VCaP (cell line): ENCODE data around the gene HBQ1.
A peak's percentile ranks its signal among the peaks of the same experiment; 100 is the strongest.

Experiments
- H3K27ac ChIP-seq: fragments of 450-650 bp; 2 replicates; pipeline ENCODE4 v1.5.1; 2017
- CTCF ChIP-seq: fragments of 450-650 bp; conservative IDR thresholded peaks from 2 replicates; pipeline ENCODE4 v1.5.1; 2017; ENCODE audit warnings: mild to moderate bottlenecking, moderate library complexity

The HBQ1 gene

GRCh38 chr16:180101-180675 lies at the start of gene HBQ1:
Gene HBQ1 (plus strand): TSS chr16:180459. CDS start chr16:180487, 28 bp downstream.
- TF ChIP-seq CTCF: peak; percentile 84
- peak within 1 kb of the TSS; percentile 79 for H3K27ac ChIP-seq

DNA sequence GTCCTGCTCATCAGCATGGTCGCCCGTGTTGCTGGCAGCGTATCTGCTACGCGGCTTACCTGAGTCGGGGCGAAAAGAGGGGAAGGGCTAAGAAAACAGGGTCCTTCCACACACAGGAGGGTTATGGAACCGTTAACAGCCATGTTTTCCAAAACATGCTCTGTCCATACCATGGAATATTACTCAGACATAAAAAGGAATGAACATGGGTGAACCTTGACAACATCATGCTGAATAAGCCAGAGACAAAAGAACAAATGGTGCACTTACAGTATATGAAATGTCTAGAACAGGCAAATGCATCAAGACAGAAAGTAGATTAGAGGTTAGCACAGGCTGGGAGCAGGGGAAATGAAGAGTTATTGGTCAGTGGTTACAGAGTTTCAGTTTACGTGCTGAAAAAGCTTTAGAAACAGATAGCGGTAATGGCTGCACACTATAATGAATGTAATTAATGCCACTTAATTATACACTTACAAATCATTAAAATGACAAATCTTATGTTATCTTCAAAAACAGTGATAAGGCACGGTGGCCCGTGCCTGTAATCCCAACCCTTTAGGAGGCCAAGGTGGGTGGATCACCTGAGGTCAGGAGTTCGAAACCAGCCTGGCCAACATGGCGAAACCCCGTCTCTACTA lies 49.6 kb upstream of the HBQ1 start:
- H3K27ac ChIP-seq: no peak overlapping the region
- no peak for TF ChIP-seq CTCF

DNA sequence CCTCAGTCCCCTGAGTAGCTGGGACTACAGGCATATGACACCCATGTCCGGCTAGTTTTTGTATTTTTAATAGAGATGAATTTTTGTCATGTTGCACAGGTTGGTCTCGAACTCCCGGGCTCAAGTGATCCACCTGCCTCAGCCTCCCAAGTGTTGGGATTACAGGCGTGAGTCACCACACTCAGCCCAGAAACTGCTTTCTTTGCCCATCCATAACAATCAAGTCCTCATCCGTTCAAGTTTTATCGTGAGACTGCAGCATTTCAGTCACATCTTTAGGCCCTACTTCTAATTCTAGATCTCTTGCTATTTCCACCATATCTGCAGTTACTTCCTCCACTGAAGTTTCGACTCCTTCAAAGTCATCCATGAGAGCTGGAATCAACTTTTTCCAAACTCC lies 48.1 kb upstream of the HBQ1 start:
- TF ChIP-seq CTCF: no peak

DNA sequence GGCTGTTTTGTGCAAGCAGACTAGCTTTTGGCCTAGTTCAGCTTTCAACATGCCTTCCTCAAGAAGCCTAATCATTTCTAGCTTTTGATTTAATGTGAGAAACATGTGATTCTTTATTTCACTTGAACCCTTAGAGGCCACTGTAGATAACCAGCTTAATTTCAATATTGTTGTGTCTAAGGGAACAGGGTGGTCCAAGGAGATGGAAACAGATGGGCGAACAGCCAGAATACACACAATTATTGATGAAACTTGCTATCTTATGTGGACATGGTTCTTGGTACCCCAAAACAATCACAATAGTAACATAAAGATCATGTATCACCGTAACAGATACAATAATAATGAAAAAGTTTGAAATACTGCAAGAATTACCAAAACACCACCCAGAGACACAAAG lies 46.5 kb upstream of the HBQ1 start:
- no peak overlapping the region for H3K27ac ChIP-seq
- no peak for TF ChIP-seq CTCF

More for the DNA sequence above, 48.1 kb upstream of the HBQ1 start:
- H3K27ac ChIP-seq: no peak overlapping the region

DNA sequence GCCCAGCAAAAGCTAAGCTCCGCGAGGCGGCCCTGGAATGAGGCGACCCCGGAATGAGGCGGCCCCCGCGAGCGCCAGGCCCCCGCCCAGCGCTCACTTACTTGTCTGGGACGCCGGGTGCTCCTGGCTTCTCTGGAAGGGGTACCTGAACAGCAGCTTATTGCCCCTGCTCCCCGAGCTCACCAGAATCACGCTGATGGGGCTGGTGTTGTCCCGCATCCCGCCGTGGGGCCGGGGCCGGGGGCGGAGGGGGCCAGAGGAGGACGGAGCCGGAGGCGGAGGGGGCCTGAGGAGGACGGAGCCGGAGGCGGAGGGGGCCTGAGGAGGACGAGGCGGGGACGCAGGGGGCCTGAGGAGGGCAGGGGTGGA lies 42.2 kb upstream of the HBQ1 start:
- TF ChIP-seq CTCF: no peak
- H3K27ac ChIP-seq: peak overlapping the region; percentile 73; the same call in 1 of the 2 replicates

DNA sequence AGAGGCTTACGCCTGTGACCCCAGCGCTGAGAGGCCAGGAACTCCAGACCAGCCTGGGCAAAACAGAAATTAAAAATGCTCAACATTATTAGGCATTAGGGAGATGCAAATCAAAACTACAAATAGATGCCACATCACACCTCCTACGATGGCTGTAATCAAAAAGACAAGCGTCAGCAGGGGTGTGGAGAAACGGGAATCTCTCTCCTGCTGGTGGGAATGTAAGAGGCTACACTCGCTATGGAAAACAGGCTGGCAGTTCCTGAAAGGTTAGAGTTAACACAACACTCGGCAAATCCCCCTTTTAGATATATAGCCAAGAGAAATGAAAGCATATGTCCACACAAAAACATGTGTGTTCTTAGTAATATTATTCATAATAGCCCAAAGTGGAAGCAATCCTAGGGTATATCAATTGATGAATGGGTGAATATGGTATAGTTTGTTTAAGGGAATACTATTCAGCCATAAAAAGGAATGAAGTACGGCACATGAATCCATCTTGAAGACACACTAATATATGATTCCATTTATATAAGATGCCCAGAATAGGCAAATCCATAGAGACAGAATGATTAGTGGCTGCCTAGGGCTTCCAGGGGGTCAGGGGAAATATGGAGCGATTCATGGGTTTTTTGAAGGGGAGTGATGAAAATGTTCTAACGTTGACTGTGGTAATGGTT lies 39.9 kb upstream of the HBQ1 start:
- no peak for TF ChIP-seq CTCF
- no peak overlapping the region for H3K27ac ChIP-seq

DNA sequence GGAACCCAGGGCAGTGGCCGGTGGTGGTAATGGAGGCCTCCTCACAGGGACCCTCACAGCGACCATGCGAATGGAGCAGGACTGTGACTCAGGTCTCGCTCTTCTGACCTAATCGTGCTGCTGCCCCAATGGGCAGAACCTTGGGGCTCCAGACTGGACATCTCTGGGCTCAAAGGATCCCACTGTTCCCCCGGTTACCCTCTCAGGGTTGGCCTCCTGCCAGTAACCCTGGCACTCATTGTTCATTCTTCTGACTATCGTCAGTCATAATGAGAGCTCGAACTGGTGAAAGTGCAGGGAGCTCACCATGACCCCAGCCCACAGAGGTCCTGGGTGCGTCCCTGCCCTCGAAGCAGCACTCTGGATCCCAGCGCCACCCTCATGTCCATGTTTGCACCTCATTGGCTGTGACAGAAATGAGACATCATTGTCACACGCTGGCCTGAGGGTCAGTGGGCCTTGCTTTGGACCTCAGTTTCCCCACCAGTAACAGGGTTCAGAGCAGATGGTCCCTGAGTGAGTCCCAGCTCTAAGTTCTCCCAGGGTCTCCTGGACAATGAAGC lies 37.8 kb upstream of the HBQ1 start:
- no peak overlapping the region for H3K27ac ChIP-seq
- no peak for TF ChIP-seq CTCF
